Neuron (in vitro differentiated cells): ENCODE data around the gene SEL1L.
A peak's percentile ranks its signal among the peaks of the same experiment; 100 is the strongest.
"Not testable (repeated sequence)": the region's sequence is repeated elsewhere in the genome, so short reads cannot be mapped to it uniquely, and the experiment has no call there.

Source experiments
- H2AFZ ChIP-seq: one replicate; pipeline ENCODE4 v1.6.1; 2013; ENCODE audit warnings: low read depth, mild to moderate bottlenecking, inconsistent platforms, low read length, moderate library complexity
- H3K27me3 ChIP-seq: one replicate; pipeline ENCODE4 v1.6.1; 2013; ENCODE audit warnings: low read length; ENCODE audit not compliant: insufficient read depth
- H3K36me3 ChIP-seq: one replicate; pipeline ENCODE4 v1.6.1; 2013; ENCODE audit warnings: low read length; ENCODE audit not compliant: insufficient read depth
- H3K4me1 ChIP-seq: one replicate; pipeline ENCODE4 v1.6.1; 2013; ENCODE audit warnings: low read length; ENCODE audit not compliant: insufficient read depth
- H3K4me3 ChIP-seq: 2 replicates; pipeline ENCODE4 v1.5.1; 2013; ENCODE audit warnings: mild to moderate bottlenecking, low read length, moderate library complexity
- H3K9me3 ChIP-seq: one replicate; pipeline ENCODE4 v1.6.1; 2013; ENCODE audit warnings: low read length

The SEL1L gene

GRCh38 chr14:81441626-81442134 is 92.0 kb downstream of the SEL1L start:
- Histone ChIP-seq H3K4me1 (peaks cover 2% of the 10 kb centered on the region), H2AFZ (no peak overlapping the region), H3K4me3 (no peak overlapping the region), H3K27me3 (no peaks in the 10 kb centered on the region), H3K9me3 (no peaks in the 10 kb centered on the region), H3K36me3 (no peaks in the 10 kb centered on the region)

- H3K27me3 ChIP-seq: no peaks in the 10 kb centered on the region
- H3K4me3 ChIP-seq: no peak overlapping the region
- no peak overlapping the region for H2AFZ ChIP-seq
- no peaks in the 10 kb centered on the region for H3K9me3 ChIP-seq
- H3K36me3 ChIP-seq: no peaks in the 10 kb centered on the region
- peaks cover 5% of the 10 kb centered on the region for H3K4me1 ChIP-seq
Observed at GRCh38 chr14:81440041-81440440, 93.6 kb downstream of the SEL1L start.

- no peaks in the 10 kb centered on the region for H3K9me3 ChIP-seq
- no peaks in the 10 kb centered on the region for H3K36me3 ChIP-seq
- no peaks in the 10 kb centered on the region for H3K27me3 ChIP-seq
- H2AFZ ChIP-seq: no peak overlapping the region
- peak overlapping the region; percentile 91 for H3K4me3 ChIP-seq
- peaks cover 13% of the 10 kb centered on the region for H3K4me1 ChIP-seq
Observed at GRCh38 chr14:81437244-81437643, 96.4 kb downstream of the SEL1L start.

- no peaks in the 10 kb centered on the region for H3K36me3 ChIP-seq
- no peaks in the 10 kb centered on the region for H3K9me3 ChIP-seq
- H2AFZ ChIP-seq: peak overlapping the region; percentile 83
- H3K4me1 ChIP-seq: peaks cover 13% of the 10 kb centered on the region
- no peaks in the 10 kb centered on the region for H3K27me3 ChIP-seq
- peak overlapping the region; percentile 91 for H3K4me3 ChIP-seq
Observed at GRCh38 chr14:81436296-81437138, 97.1 kb downstream of the SEL1L start.

- Histone ChIP-seq H2AFZ (peak overlapping the region; percentile 83), H3K36me3 (no peaks in the 10 kb centered on the region), H3K27me3 (no peaks in the 10 kb centered on the region), H3K4me3 (peak overlapping the region; percentile 91), H3K9me3 (no peaks in the 10 kb centered on the region), H3K4me1 (peaks cover 13% of the 10 kb centered on the region)
Observed at GRCh38 chr14:81435391-81436295, 98.0 kb downstream of the SEL1L start.

- Histone ChIP-seq H3K27me3 (no peaks in the 10 kb centered on the region), H2AFZ (peak overlapping the region; percentile 69), H3K4me3 (peak overlapping the region; percentile 91), H3K9me3 (no peaks in the 10 kb centered on the region), H3K36me3 (no peaks in the 10 kb centered on the region), H3K4me1 (peaks cover 13% of the 10 kb centered on the region)
Observed at GRCh38 chr14:81435048-81435390, 98.6 kb downstream of the SEL1L start.

- H3K4me1 ChIP-seq: peaks cover 13% of the 10 kb centered on the region
- H3K27me3 ChIP-seq: no peaks in the 10 kb centered on the region
- no peaks in the 10 kb centered on the region for H3K36me3 ChIP-seq
- no peak overlapping the region for H2AFZ ChIP-seq
- peak overlapping the region; percentile 91 for H3K4me3 ChIP-seq
- no peaks in the 10 kb centered on the region for H3K9me3 ChIP-seq
Observed at GRCh38 chr14:81434230-81434629, 99.4 kb downstream of the SEL1L start.

- no peaks in the 10 kb centered on the region for H3K27me3 ChIP-seq
- no peak overlapping the region for H3K4me3 ChIP-seq
Observed at GRCh38 chr14:81433378-81433777, 100.3 kb downstream of the SEL1L start.

GRCh38 chr14:81432219-81432661 is 101.4 kb downstream of the SEL1L start:
- no peaks in the 10 kb centered on the region for H3K27me3 ChIP-seq
- H3K4me3 ChIP-seq: no peak overlapping the region
- no peak overlapping the region for H2AFZ ChIP-seq
- H3K9me3 ChIP-seq: no peaks in the 10 kb centered on the region
- peaks cover 19% of the 10 kb centered on the region for H3K4me1 ChIP-seq
- no peaks in the 10 kb centered on the region for H3K36me3 ChIP-seq

More at GRCh38 chr14:81433378-81433777, 100.3 kb downstream of the SEL1L start:
- Histone ChIP-seq H3K36me3 (no peaks in the 10 kb centered on the region), H3K4me1 (peaks cover 13% of the 10 kb centered on the region), H2AFZ (no peak overlapping the region), H3K9me3 (no peaks in the 10 kb centered on the region)

- H3K4me1 ChIP-seq: peaks cover 16% of the 10 kb centered on the region
- peaks cover 8% of the 10 kb centered on the region for H3K36me3 ChIP-seq
- H3K27me3 ChIP-seq: no peaks in the 10 kb centered on the region
- no peak overlapping the region for H3K4me3 ChIP-seq
- H2AFZ ChIP-seq: no peak overlapping the region
- H3K9me3 ChIP-seq: no peaks in the 10 kb centered on the region
Observed at GRCh38 chr14:81430235-81430634, 103.4 kb downstream of the SEL1L start.

- not testable (repeated sequence) for H3K4me3 ChIP-seq, H3K36me3 ChIP-seq, H3K9me3 ChIP-seq, H2AFZ ChIP-seq, H3K27me3 ChIP-seq
- peaks cover 15% of the 10 kb centered on the region for H3K4me1 ChIP-seq
Observed at GRCh38 chr14:81429749-81430148, 103.9 kb downstream of the SEL1L start.

GRCh38 chr14:81429028-81429427 is 104.6 kb downstream of the SEL1L start:
- H2AFZ ChIP-seq: no peak overlapping the region
- H3K4me3 ChIP-seq: no peak overlapping the region
- peaks cover 8% of the 10 kb centered on the region for H3K36me3 ChIP-seq
- H3K9me3 ChIP-seq: no peaks in the 10 kb centered on the region
- peaks cover 10% of the 10 kb centered on the region for H3K4me1 ChIP-seq
- H3K27me3 ChIP-seq: no peaks in the 10 kb centered on the region
